HG02884 (cell line): ENCODE measurements around the gene NIM1K.
A peak's percentile ranks its signal among the peaks of the same experiment; 100 is the strongest.
"Not testable (repeated sequence)": the region's sequence is repeated elsewhere in the genome, so short reads cannot be mapped to it uniquely, and the experiment has no call there.

Experiments used
- ATAC-seq: cut with Tn5 transposase; IDR thresholded peaks from one replicate; pipeline ENCODE4 v1.9.1; 2021; ENCODE audit warnings: mild to moderate bottlenecking, moderate library complexity; ENCODE audit not compliant: unreplicated experiment

Gene NIM1K

DNA sequence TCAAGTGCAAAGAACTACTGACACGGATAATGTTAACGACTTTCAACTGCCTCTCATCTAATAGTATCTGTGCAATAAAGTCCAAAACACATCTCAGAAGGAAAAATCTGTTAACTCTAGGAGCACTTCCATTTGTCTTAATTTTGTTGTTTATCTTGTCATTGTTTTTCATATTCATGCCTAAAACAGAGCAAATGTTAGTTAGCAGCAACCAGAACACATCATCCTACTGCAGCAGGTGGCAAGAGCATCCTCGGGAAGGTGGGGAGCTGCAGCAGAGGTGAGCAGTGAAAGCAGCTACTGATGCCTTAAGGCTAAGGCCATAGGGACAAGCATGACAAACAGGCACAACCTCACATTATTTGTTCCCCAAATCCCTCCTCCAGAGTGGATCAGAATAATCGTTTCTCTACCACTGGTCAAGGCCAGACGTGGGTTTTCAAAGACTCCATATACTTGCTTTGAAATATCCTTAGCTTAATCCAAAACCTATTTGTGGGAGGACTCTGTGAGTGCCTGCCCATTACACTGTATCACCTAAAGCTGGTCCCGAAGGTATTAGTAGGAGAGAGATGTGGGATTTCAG, 120.1 kb downstream of the NIM1K start:
- no peak for ATAC-seq

DNA sequence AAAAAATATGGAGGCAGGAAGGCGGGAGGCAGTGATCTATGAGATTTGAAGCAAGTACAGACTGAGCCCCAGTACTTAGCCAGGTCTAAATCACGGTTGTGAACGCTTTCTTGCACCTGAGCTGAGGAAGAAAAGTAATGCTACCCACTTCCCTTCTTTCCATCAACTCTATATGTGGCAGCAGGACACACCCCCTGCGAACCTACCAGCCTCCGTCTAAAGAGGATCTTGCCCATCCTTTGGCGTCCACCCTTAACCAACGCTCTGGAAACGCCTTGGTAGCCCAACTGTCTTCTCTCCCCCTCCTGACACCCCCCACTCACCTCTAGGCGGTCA, 120.6 kb downstream of the NIM1K start:
- ATAC-seq, result peak; percentile 2

GRCh38 chr5:43313035-43313853, 121.2 kb downstream of the NIM1K start, which contains the start of gene HMGCS1:
Gene HMGCS1 (minus strand): TSS chr5:43313412. CDS start chr5:43298965, 14,447 bp downstream.
- ATAC-seq, result peak; percentile 91

GRCh38 chr5:43313854-43314457, 121.9 kb downstream of the NIM1K start:
- ATAC-seq, result no peak

- ATAC-seq, result no peak
These were observed 122.7 kb downstream of the NIM1K start for GRCh38 chr5:43314724-43315123.

GRCh38 chr5:43315263-43315662, 123.2 kb downstream of the NIM1K start:
- ATAC-seq, result no peak

DNA sequence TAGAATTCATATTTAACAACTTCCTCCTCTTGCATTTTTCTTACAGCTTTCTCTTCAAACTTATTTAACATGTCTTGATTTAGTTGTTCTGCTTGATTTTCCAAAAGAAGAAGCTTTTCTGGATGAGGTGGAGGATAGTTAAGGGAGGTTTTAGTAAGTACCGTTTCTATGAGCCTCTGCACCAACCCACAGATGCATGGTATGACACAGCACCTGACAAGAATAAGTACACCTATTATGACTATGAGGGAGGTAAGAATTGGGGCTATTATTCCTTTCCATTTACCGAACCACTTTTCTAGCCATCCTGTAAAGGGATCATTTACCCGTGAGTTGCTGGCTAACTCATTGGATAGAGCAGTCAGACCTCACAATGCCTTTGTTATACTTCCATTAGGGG, 123.7 kb downstream of the NIM1K start:
- ATAC-seq, result no peak

- no peak for ATAC-seq
These were observed 124.4 kb downstream of the NIM1K start for GRCh38 chr5:43316421-43316820.

- ATAC-seq, result no peak
These were observed 128.8 kb downstream of the NIM1K start for GRCh38 chr5:43320846-43321245.

- not testable (repeated sequence) for ATAC-seq
These were observed 131.5 kb downstream of the NIM1K start for GRCh38 chr5:43323488-43323887.

GRCh38 chr5:43325624-43326023, 133.6 kb downstream of the NIM1K start:
- ATAC-seq, result not testable (repeated sequence)
